ENCODE results near the gene SERF2.
"Not testable (repeated sequence)": the region's sequence is repeated elsewhere in the genome, so short reads cannot be mapped to it uniquely, and the experiment has no call there.

The SERF2 gene

DNA sequence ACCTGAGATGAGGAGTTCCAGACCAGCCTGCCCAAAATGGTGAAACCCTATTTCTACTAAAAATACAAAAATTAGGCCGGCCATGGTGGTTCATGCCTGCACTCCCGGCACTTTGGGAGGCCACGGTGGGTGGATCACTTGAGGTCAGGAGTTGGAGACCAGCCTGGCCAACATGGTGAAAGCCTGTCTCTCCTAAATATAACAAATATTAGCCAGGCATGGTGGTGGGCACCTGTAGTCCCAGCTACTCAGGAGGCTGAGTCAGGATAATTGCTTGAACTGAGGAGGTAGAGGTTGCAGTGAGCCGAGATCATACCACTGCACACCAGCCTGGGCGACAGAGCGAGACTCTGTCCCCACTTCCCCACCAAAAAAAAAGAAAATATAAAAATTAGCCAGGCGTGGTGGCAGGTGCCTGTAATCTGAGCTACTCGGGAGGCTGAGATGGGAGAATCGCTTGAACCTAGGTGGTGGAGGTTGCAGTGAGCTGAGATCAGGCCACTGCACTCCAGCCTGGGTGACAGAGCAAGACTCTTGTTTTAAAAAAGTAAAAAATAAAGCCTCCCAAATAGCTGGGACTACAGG is 38.7 kb downstream of the SERF2 start:
- not testable (repeated sequence) for DNase-seq (ENCODE audit: low read depth)

DNA sequence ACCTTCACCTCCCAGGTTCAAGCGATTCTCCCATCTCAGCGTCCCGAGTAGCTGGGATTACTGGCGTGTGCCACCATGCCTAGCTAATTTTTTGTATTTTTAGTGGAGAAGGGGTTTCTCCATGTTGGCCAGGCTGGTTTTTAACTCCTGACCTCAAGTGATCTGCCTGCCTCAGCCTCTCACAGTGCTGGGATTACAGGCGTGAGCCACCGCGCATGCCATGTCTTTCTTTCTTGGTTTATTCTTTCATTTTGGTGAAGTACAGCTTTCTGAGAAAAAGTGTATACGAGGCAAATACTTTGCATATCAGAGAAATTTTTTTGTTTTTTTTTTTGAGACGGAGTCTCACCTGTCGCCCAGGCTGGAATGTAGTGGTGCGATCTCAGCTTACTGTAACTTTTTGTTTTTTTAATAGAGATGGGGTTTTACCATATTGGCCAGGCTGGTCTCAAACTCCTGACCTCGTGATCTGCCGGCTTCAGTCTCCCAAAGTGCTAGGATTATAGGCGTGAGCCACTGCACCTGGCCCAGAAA is 39.5 kb downstream of the SERF2 start:
- DNase-seq (ENCODE audit: low read depth) = not testable (repeated sequence)

DNA sequence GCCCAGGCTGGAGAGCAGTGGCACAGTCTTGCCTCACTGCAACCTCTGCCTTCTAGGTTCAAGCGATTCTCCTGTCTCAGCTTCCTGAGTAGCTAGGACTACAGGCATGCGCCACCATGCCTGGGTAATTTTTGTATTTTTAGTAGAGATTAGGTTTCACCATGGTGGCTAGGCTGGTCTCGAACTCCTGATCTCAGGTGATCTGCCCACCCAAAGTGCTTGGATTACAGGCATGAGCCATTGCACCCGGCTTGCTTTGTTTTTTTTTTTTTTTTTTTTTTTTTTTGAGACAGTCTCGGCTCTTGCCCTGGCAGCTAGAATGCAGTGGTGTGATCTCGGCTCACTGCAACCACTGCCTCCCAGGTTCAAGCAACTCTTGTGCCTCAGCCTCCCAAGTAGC is 40.4 kb downstream of the SERF2 start:
- not testable (repeated sequence) for DNase-seq (ENCODE audit: low read depth)

DNA sequence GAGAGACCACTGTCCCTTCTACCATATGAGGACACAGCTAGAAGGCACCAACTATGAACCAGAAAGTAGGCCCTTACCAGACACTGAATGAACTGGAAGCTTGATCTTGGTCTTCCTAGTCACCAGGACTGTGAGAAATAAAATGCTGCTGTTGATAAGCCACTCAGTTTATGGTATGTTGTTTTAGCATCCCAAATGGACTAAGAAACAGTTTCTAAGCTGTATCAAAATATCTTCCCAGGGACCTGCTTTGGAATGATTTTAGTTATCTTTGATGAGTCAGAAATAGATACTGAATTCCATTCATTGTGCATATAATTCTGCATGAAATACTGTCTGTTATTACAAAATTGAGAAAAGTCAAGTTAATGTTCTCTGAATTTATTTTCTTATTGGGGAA is 53.3 kb downstream of the SERF2 start:
- DNase-seq (ENCODE audit: low read depth) = no peak

All from HS-5 (cell line).